Measurements from ENCODE around the gene MACO1.

Gene MACO1

GRCh38 chr1:25517476-25518394 is 87.0 kb downstream of the MACO1 start:
- in situ Hi-C loops (cut with MboI; ENCODE audit: low sequenced_read_pairs) = loop anchor here (25.0 kb wide), 1 partner anchor 105 kb away; the partner anchor contains the start of gene RHCE

GRCh38 chr1:25519624-25520023 is 88.9 kb downstream of the MACO1 start:
- in situ Hi-C loops (cut with MboI; ENCODE audit: low sequenced_read_pairs) = loop anchor here (25.0 kb wide), 1 partner anchor 107 kb away; the partner anchor contains the start of gene RHCE

GRCh38 chr1:25520446-25521061 is 89.9 kb downstream of the MACO1 start:
- in situ Hi-C loops (cut with MboI; ENCODE audit: low sequenced_read_pairs) = loop anchor here (25.0 kb wide), 1 partner anchor 108 kb away; the partner anchor contains the start of gene RHCE

GRCh38 chr1:25522031-25522655 is 91.4 kb downstream of the MACO1 start:
- in situ Hi-C loops (cut with MboI; ENCODE audit: low sequenced_read_pairs) = loop anchor here (25.0 kb wide), 1 partner anchor 110 kb away; the partner anchor contains the start of gene RHCE

- in situ Hi-C loops (cut with MboI; ENCODE audit: low sequenced_read_pairs) = loop anchor here (25.0 kb wide), 1 partner anchor 111 kb away; the partner anchor contains the start of gene RHCE
These were observed 92.8 kb downstream of the MACO1 start for GRCh38 chr1:25523542-25523941.

GRCh38 chr1:25524568-25525360 is 94.1 kb downstream of the MACO1 start:
- in situ Hi-C loops (cut with MboI; ENCODE audit: low sequenced_read_pairs) = loop anchor here (25.0 kb wide), 1 partner anchor 112 kb away; the partner anchor contains the start of gene RHCE

- in situ Hi-C loops (cut with MboI; ENCODE audit: low sequenced_read_pairs) = no loop called here
These were observed 94.6 kb downstream of the MACO1 start for GRCh38 chr1:25525361-25525688.

GRCh38 chr1:25526753-25527152 is 96.1 kb downstream of the MACO1 start:
- in situ Hi-C loops (cut with MboI; ENCODE audit: low sequenced_read_pairs) = no loop called here

GRCh38 chr1:25527226-25527846 is 96.6 kb downstream of the MACO1 start:
- in situ Hi-C loops (cut with MboI; ENCODE audit: low sequenced_read_pairs) = no loop called here

GRCh38 chr1:25527946-25528595 is 97.4 kb downstream of the MACO1 start:
- in situ Hi-C loops (cut with MboI; ENCODE audit: low sequenced_read_pairs) = no loop called here

- in situ Hi-C loops (cut with MboI; ENCODE audit: low sequenced_read_pairs) = no loop called here
These were observed 98.3 kb downstream of the MACO1 start for GRCh38 chr1:25528881-25529517.

- in situ Hi-C loops (cut with MboI; ENCODE audit: low sequenced_read_pairs) = no loop called here
These were observed 99.0 kb downstream of the MACO1 start for GRCh38 chr1:25529518-25530185.

GRCh38 chr1:25530186-25531081 is 99.7 kb downstream of the MACO1 start:
- in situ Hi-C loops (cut with MboI; ENCODE audit: low sequenced_read_pairs) = no loop called here

GRCh38 chr1:25531082-25531461 is 100.4 kb downstream of the MACO1 start:
- in situ Hi-C loops (cut with MboI; ENCODE audit: low sequenced_read_pairs) = no loop called here

- in situ Hi-C loops (cut with MboI; ENCODE audit: low sequenced_read_pairs) = no loop called here
These were observed 102.3 kb downstream of the MACO1 start for GRCh38 chr1:25532970-25533369.

GRCh38 chr1:25533775-25534409 is 103.2 kb downstream of the MACO1 start:
- in situ Hi-C loops (cut with MboI; ENCODE audit: low sequenced_read_pairs) = no loop called here

GRCh38 chr1:25534410-25534788 is 103.7 kb downstream of the MACO1 start:
- in situ Hi-C loops (cut with MboI; ENCODE audit: low sequenced_read_pairs) = no loop called here

Measured in HL-60/S4 treated with retinoic acid at 250 ng/mL for 4 days and 3 days (cell line).